K562 (cell line): ENCODE data around the gene NHLH2. TPM values are rescaled to one million over a fixed set of nuclear protein-coding genes. Genes with fewer than 3 reads are reported as not detected.

Experiments
- ATAC-seq: fragments of 200-7000 bp; cut with Tn5 transposase; 3 replicates; pipeline ENCODE4 v1.9.1; 2020; ENCODE audit warnings: moderate library complexity
- BruUV-seq: library from RNA; stranded (reverse); fragments of 400-500 nt; replicated peaks from 2 replicates; lab custom pipeline; 2021; lab: Mats Ljungman, UMichigan
- CTCF ChIA-PET: fragments of 300-600 bp; formaldehyde crosslinking; extraction: SDS; loops from one replicate; lab custom pipeline; 2021; ENCODE audit warnings: low intra/inter-chr PET ratio; lab: Yijun Ruan, JAX
- POLR2A ChIA-PET: fragments of 300-600, 350-650 bp; sonication (Branson Sonifier 250); formaldehyde crosslinking; extraction: SDS; loops from one replicate; lab custom pipeline; 2021; ENCODE audit warnings: antibody characterized with exemption, inconsistent platforms; lab: Yijun Ruan, JAX
- DNase-seq, 4 experiments: peaks; one replicate each; pipeline versions ENCODE4 v3.0.0 to v3.0.0-alpha.2; 2011 to 2018; ENCODE audit warnings: low spot score in 3 of 4, mixed read lengths in 3 of 4; ENCODE audit errors: extremely low read depth in 1 of 4
- FAIRE-seq: peaks from 2 replicates; lab custom pipeline; 2011; peaks lifted over from hg19 to GRCh38; lab: Jason Lieb, UNC
- H2AFZ ChIP-seq: 2 replicates; pipeline ENCODE4 v1.6.0; 2011; ENCODE audit warnings: low read depth, low read length, control low read depth, inconsistent platforms
- H3K27ac ChIP-seq: fragments of 200-600 bp; 3 replicates; pipeline ENCODE4 v1.8.0; 2011; ENCODE audit warnings: low read depth, mild to moderate bottlenecking, control low read depth, inconsistent platforms, low read length, moderate library complexity, mixed read lengths; ENCODE audit errors: extremely low read depth
- H3K27me3 ChIP-seq, 2 experiments: fragments of 300-600 bp in 1 of 2; 2 replicates in 1 of 2; 3 replicates in 1 of 2; pipeline versions ENCODE4 v1.6.0 to v1.8.0; 2011; ENCODE audit warnings: inconsistent platforms in 2 of 2, low read length in 2 of 2, mild to moderate bottlenecking in 1 of 2, mixed read lengths in 1 of 2, moderate library complexity in 1 of 2; ENCODE audit not compliant: control insufficient read depth in 2 of 2, insufficient read depth in 2 of 2
- H3K36me3 ChIP-seq: fragments of 300-600 bp; 3 replicates; pipeline ENCODE4 v1.8.0; 2011; ENCODE audit warnings: mild to moderate bottlenecking, low read length, inconsistent platforms; ENCODE audit not compliant: control insufficient read depth, insufficient read depth
- H3K4me1 ChIP-seq, 2 experiments: fragments of 200-600 bp in 1 of 2; replicated peaks in 1 of 2; 2 replicates in 1 of 2; 3 replicates in 1 of 2; pipeline versions ENCODE4 v1.5.1 to v1.8.0; 2011; ENCODE audit warnings: inconsistent platforms in 2 of 2, low read length in 2 of 2, mild to moderate bottlenecking in 1 of 2, mixed read lengths in 1 of 2, moderate library complexity in 1 of 2; ENCODE audit not compliant: control insufficient read depth in 2 of 2, insufficient read depth in 2 of 2
- H3K4me2 ChIP-seq: 2 replicates; pipeline ENCODE4 v1.6.1; 2011; ENCODE audit warnings: low read length, control low read depth, inconsistent platforms, mixed read lengths; ENCODE audit not compliant: insufficient read depth
- H3K4me3 ChIP-seq: fragments of 200-600 bp; sonication (generic), shearing (Covaris generic); 2 replicates; pipeline ENCODE4 v1.5.1; 2016; ENCODE audit warnings: control low read depth, inconsistent platforms
- H3K79me2 ChIP-seq: fragments of 200-600 bp; 3 replicates; pipeline ENCODE4 v1.8.0; 2011; ENCODE audit warnings: low read length, inconsistent platforms; ENCODE audit not compliant: control insufficient read depth, insufficient read depth
- H3K9ac ChIP-seq, 2 experiments: 2 replicates each; pipeline versions ENCODE4 v1.6.0 to v1.6.1; 2011; ENCODE audit warnings: low read depth in 2 of 2, low read length in 2 of 2, control low read depth in 1 of 2, inconsistent platforms in 1 of 2, mild to moderate bottlenecking in 1 of 2, mixed read lengths in 1 of 2; ENCODE audit not compliant: insufficient read depth in 1 of 2
- H3K9me1 ChIP-seq: one replicate; pipeline ENCODE4 v1.6.0; 2011; ENCODE audit warnings: inconsistent platforms, mild to moderate bottlenecking, low read length, moderate library complexity; ENCODE audit not compliant: control insufficient read depth, insufficient read depth
- H3K9me3 ChIP-seq: replicated peaks from 2 replicates; pipeline ENCODE4 v1.5.1; 2011; ENCODE audit warnings: low read depth, low read length, inconsistent platforms; ENCODE audit not compliant: control insufficient read depth, insufficient read depth
- H4K20me1 ChIP-seq: replicated peaks from 2 replicates; pipeline ENCODE4 v1.6.1; 2011; ENCODE audit warnings: low read length, inconsistent platforms, mixed read lengths; ENCODE audit not compliant: control insufficient read depth, insufficient read depth
- CBFA2T2 ChIP-seq: fragments of 450-650 bp; conservative IDR thresholded peaks from 2 replicates; pipeline ENCODE4 v1.6.1; 2017; ENCODE audit warnings: mild to moderate bottlenecking
- CBFA2T3 ChIP-seq: fragments of 450-650 bp; IDR thresholded peaks from 2 replicates; pipeline ENCODE4 v1.6.1; 2017
- MEF2D ChIP-seq: conservative IDR thresholded peaks from 2 replicates; pipeline ENCODE4 v1.6.1; 2016; ENCODE audit warnings: low read depth, missing genetic modification characterization, missing compliant biosample characterization
- SMAD4 ChIP-seq: fragments of 250-450 bp; sonication (Bioruptor Pico); conservative IDR thresholded peaks from 2 replicates; pipeline ENCODE4 v1.8.0; 2021; ENCODE audit warnings: inconsistent platforms, mild to moderate bottlenecking, moderate library complexity
- TAL1 ChIP-seq: fragments of 450-650 bp; IDR thresholded peaks from 2 replicates; pipeline ENCODE4 v1.6.1; 2016; ENCODE audit warnings: mild to moderate bottlenecking
- ZKSCAN8 ChIP-seq: fragments of 200-800 bp; sonication (Bioruptor generic); IDR thresholded peaks from 2 replicates; pipeline ENCODE4 v1.6.1; 2016; ENCODE audit warnings: missing genetic modification characterization, missing compliant biosample characterization
- WGBS: fragments of 100-300 bp; shearing (Covaris generic); methylation state at CpG from one replicate; pipeline ENCODE4 v1.1.6; 2016; ENCODE audit warnings: low coverage, mixed read lengths; ENCODE audit not compliant: insufficient coverage; ENCODE audit errors: missing lambda C conversion rate; 5-methylcytosine and 5-hydroxymethylcytosine counted together
- in situ Hi-C: fragments of 300-500 bp; cut with MboI; formaldehyde crosslinking; loops from 4 replicates; pipeline ENCODE4 v1.15.0; 2018; ENCODE audit warnings: inconsistent platforms, mixed read lengths
- intact Hi-C: fragments of 100-400 bp; cut with micrococcal nuclease; formaldehyde crosslinking; loops from 2 replicates; pipeline ENCODE4 v1.14.2; 2022
- polyA plus RNA-seq, 8 experiments: library from polyadenylated mRNA; depleted of rRNA in 4 of 8; stranded (reverse) in 5 of 8; unstranded in 3 of 8; fragments of >200 nt; fragmentation: Nextera tagmentation in 2 of 8; fragmentation: Illumina TruSeq in 1 of 8; extraction: Ambion mirVana in 2 of 8; extraction: Trizol in 1 of 8; gene quantifications; 2 replicates each; pipeline versions ENCODE4 v1.2.1 to v1.2.3, GENCODE V29; 2011 to 2014; ENCODE audit warnings: inconsistent platforms in 1 of 8, missing spikeins in 1 of 8
- total RNA-seq, 7 experiments: library from RNA; depleted of rRNA in 6 of 7; stranded (reverse); fragments of >200 nt in 6 of 7; fragmentation: Illumina TruSeq in 2 of 7; extraction: Trizol in 2 of 7; gene quantifications; 2 replicates each; pipeline versions ENCODE4 v1.2.1 to v1.2.3, GENCODE V29; 2011 to 2021; ENCODE audit warnings: low replicate concordance in 1 of 7
- TF ChIP-seq, protein P1 (sequence below): fragments of 450-650 bp; IDR thresholded peaks from 2 replicates; pipeline ENCODE4 v1.6.1; 2016; ENCODE audit warnings: borderline replicate concordance

Gene NHLH2
- total and polyA plus RNA-seq, 9 of the 15 experiments (the other 6 are each of a cell fraction or from before 2014, with no cell fraction given): not detected

DNA sequence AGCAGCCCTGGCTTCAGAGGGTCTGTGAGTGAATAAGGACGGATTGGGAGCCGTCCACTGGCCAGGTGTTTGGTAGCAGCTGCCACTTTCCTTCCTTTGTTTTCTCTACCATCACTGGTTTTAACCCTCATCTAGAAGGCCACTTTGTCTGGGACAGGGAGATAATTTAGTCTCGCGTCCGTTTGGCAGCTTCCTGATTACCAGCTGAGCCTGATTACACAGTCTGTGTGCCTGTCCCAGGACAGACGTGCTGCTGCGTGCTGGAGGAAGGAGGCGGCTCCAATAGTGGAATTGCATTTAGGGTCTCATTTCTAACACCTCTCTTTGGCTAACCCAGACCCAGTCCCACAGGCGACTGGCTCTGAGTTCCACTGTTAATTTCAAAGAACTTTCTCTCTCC lies 47.8 kb downstream of the NHLH2 start:
- Histone ChIP-seq H3K27ac (no peak overlapping the region), H3K4me1 (no peaks in the 10 kb centered on the region), H3K9ac (no peak overlapping the region), H3K4me2 (no peak overlapping the region), H3K27me3 (peaks cover 0 to 9% of the 10 kb centered on the region in 2 experiments; a peak in 2 of 5 replicates), H2AFZ (no peak overlapping the region), H4K20me1 (no peaks in the 10 kb centered on the region), H3K36me3 (no peaks in the 10 kb centered on the region), H3K9me1 (no peaks in the 10 kb centered on the region), H3K79me2 (no peaks in the 10 kb centered on the region), H3K9me3 (no peaks in the 10 kb centered on the region), H3K4me3 (no peak overlapping the region)
- ATAC-seq: peak; percentile 46; the same call in 1 of the 3 replicates
- no peak for DNase-seq
- BruUV-seq: no TSS peak
- FAIRE-seq: no peak
- ChIA-PET CTCF (no interaction called here), POLR2A (interaction anchor here (1.1 kb wide), 1 partner anchor 10 kb away, joined by 4 read pairs; no protein-coding TSS in a partner anchor)
- TF ChIP-seq, protein P1, sequence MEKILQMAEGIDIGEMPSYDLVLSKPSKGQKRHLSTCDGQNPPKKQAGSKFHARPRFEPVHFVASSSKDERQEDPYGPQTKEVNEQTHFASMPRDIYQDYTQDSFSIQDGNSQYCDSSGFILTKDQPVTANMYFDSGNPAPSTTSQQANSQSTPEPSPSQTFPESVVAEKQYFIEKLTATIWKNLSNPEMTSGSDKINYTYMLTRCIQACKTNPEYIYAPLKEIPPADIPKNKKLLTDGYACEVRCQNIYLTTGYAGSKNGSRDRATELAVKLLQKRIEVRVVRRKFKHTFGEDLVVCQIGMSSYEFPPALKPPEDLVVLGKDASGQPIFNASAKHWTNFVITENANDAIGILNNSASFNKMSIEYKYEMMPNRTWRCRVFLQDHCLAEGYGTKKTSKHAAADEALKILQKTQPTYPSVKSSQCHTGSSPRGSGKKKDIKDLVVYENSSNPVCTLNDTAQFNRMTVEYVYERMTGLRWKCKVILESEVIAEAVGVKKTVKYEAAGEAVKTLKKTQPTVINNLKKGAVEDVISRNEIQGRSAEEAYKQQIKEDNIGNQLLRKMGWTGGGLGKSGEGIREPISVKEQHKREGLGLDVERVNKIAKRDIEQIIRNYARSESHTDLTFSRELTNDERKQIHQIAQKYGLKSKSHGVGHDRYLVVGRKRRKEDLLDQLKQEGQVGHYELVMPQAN: no peak
- peak; percentile 57 for TF ChIP-seq CBFA2T3
- TF ChIP-seq CBFA2T2: peak; percentile 53
- no peak for TF ChIP-seq MEF2D
- TF ChIP-seq TAL1: peak; percentile 42; the same call in 1 of the 2 replicates
- 0 out of 2 replicates have a peak, but pooled peaks have one; percentile 12 for TF ChIP-seq SMAD4
- peak; percentile 26; the same call in 1 of the 2 replicates for TF ChIP-seq ZKSCAN8 (CRISPR knock-in tag)
- intact Hi-C loops (no loop called here), in situ Hi-C loops (no loop called here)
- WGBS: 0% methylated on average over 8 of the region's 9 CpGs
